HL-60 (cell line): Measurements from ENCODE around the gene SZT2.
A peak's percentile ranks its signal among the peaks of the same experiment; 100 is the strongest.

Experiments used
- POLR2AphosphoS5 ChIP-seq: IDR thresholded peaks from 2 replicates; pipeline ENCODE4 v1.6.1; 2012; ENCODE audit warnings: low read depth
- SPI1 ChIP-seq: IDR thresholded peaks from 2 replicates; pipeline ENCODE4 v1.6.1; 2012; ENCODE audit warnings: low read depth, mild to moderate bottlenecking, borderline replicate concordance
- TF ChIP-seq, protein P1 (sequence below): IDR thresholded peaks from one replicate; pipeline ENCODE4 v1.5.1; 2011; ENCODE audit warnings: low read length, control low read depth, inconsistent platforms; ENCODE audit not compliant: insufficient read depth

DNA sequence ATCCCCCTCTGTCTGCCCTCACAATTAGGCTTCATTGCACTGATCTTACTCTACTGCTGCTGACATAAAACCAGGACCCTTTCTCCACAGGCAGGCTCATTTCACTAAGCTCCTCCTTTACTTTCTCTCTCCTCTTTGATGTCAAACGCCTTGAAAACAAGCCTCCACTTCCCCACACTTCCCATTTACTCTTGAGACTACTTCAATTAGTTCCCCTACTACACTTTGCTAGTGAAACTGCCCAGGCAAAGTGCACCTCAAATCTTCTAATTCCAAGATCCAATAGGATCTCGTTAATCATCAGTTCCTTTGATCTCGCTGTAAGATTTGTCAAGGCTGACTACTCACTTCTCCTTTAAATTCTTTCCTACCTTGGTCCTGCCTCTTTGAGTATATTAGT is 36.8 kb upstream of the SZT2 start:
- TF ChIP-seq, protein P1, sequence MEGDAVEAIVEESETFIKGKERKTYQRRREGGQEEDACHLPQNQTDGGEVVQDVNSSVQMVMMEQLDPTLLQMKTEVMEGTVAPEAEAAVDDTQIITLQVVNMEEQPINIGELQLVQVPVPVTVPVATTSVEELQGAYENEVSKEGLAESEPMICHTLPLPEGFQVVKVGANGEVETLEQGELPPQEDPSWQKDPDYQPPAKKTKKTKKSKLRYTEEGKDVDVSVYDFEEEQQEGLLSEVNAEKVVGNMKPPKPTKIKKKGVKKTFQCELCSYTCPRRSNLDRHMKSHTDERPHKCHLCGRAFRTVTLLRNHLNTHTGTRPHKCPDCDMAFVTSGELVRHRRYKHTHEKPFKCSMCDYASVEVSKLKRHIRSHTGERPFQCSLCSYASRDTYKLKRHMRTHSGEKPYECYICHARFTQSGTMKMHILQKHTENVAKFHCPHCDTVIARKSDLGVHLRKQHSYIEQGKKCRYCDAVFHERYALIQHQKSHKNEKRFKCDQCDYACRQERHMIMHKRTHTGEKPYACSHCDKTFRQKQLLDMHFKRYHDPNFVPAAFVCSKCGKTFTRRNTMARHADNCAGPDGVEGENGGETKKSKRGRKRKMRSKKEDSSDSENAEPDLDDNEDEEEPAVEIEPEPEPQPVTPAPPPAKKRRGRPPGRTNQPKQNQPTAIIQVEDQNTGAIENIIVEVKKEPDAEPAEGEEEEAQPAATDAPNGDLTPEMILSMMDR: no peak
- TF ChIP-seq POLR2AphosphoS5: no peak
- peak; percentile 6; the same call in 1 of the 2 replicates for TF ChIP-seq SPI1
